Trophoblast cell (in vitro differentiated cells and primary cell): Measurements from ENCODE around the gene EPHA4. TPM values are rescaled to one million over a fixed set of nuclear protein-coding genes. Genes with fewer than 3 reads are reported as not detected.

ENCODE experiments used
- DNase-seq, 2 donors: peaks; one replicate each; pipeline ENCODE4 v3.0.0-alpha.2; 2016
- H2AFZ ChIP-seq: 2 replicates; pipeline ENCODE4 v1.6.1; 2013; ENCODE audit warnings: low read length, moderate library complexity, mild to moderate bottlenecking; ENCODE audit not compliant: insufficient read depth, poor library complexity
- H2AK5ac ChIP-seq: 2 replicates; pipeline ENCODE4 v1.6.1; 2013; ENCODE audit warnings: mild to moderate bottlenecking, low read length
- H2BK120ac ChIP-seq: 2 replicates; pipeline ENCODE4 v1.6.1; 2013; ENCODE audit warnings: low read length, mild to moderate bottlenecking, moderate library complexity; ENCODE audit not compliant: insufficient read depth, poor library complexity
- H2BK12ac ChIP-seq: 2 replicates; pipeline ENCODE4 v1.6.1; 2013; ENCODE audit warnings: mild to moderate bottlenecking, low read length, moderate library complexity
- H2BK5ac ChIP-seq: 2 replicates; pipeline ENCODE4 v1.6.1; 2013; ENCODE audit warnings: low read length, low read depth, moderate library complexity, mild to moderate bottlenecking; ENCODE audit not compliant: poor library complexity
- H3K14ac ChIP-seq: 2 replicates; pipeline ENCODE4 v1.6.1; 2013; ENCODE audit warnings: mild to moderate bottlenecking, low read length
- H3K18ac ChIP-seq: 2 replicates; pipeline ENCODE4 v1.6.1; 2013; ENCODE audit warnings: mild to moderate bottlenecking, low read length
- H3K23ac ChIP-seq: 2 replicates; pipeline ENCODE4 v1.6.1; 2013; ENCODE audit warnings: low read length
- H3K27ac ChIP-seq: 2 replicates; pipeline ENCODE4 v1.5.1; 2013; ENCODE audit warnings: low read depth, mild to moderate bottlenecking, inconsistent platforms, low read length, moderate library complexity
- H3K27me3 ChIP-seq: 2 replicates; pipeline ENCODE4 v1.6.1; 2013; ENCODE audit warnings: inconsistent platforms, mild to moderate bottlenecking, low read length, moderate library complexity; ENCODE audit not compliant: insufficient read depth
- H3K36me3 ChIP-seq, 2 experiments: 1 replicate in 1 of 2; 2 replicates in 1 of 2; pipeline ENCODE4 v1.6.1; 2013; ENCODE audit warnings: low read length in 2 of 2, mild to moderate bottlenecking in 2 of 2, moderate library complexity in 1 of 2; ENCODE audit not compliant: insufficient read depth in 2 of 2, control insufficient read depth in 1 of 2
- H3K4ac ChIP-seq: 2 replicates; pipeline ENCODE4 v1.6.1; 2013; ENCODE audit warnings: low read depth, mild to moderate bottlenecking, low read length, moderate library complexity
- H3K4me1 ChIP-seq, 2 experiments: 1 replicate in 1 of 2; 2 replicates in 1 of 2; pipeline ENCODE4 v1.6.1; 2013; ENCODE audit warnings: low read length in 2 of 2, mild to moderate bottlenecking in 2 of 2, moderate library complexity in 1 of 2; ENCODE audit not compliant: insufficient read depth in 2 of 2, control insufficient read depth in 1 of 2
- H3K4me2 ChIP-seq: 2 replicates; pipeline ENCODE4 v1.6.1; 2013; ENCODE audit warnings: inconsistent platforms, mild to moderate bottlenecking, low read length, moderate library complexity
- H3K4me3 ChIP-seq: 2 replicates; pipeline ENCODE4 v1.5.1; 2013; ENCODE audit warnings: mild to moderate bottlenecking, low read depth, low read length, inconsistent platforms
- H3K79me1 ChIP-seq: one replicate; pipeline ENCODE4 v1.6.1; 2013; ENCODE audit warnings: low read length
- H3K79me2 ChIP-seq: 2 replicates; pipeline ENCODE4 v1.6.1; 2013; ENCODE audit warnings: low read length, mild to moderate bottlenecking; ENCODE audit not compliant: control insufficient read depth, insufficient read depth, poor library complexity
- H3K9ac ChIP-seq: 2 replicates; pipeline ENCODE4 v1.6.1; 2013; ENCODE audit warnings: mild to moderate bottlenecking, low read length
- H3K9me3 ChIP-seq: 2 replicates; pipeline ENCODE4 v1.6.1; 2013; ENCODE audit warnings: low read depth, mild to moderate bottlenecking, control low read depth, inconsistent platforms, low read length; ENCODE audit not compliant: insufficient read depth
- H4K12ac ChIP-seq: 2 replicates; pipeline ENCODE4 v1.6.1; 2013; ENCODE audit warnings: low read depth, mild to moderate bottlenecking, low read length, moderate library complexity
- H4K8ac ChIP-seq: 2 replicates; pipeline ENCODE4 v1.6.1; 2013; ENCODE audit warnings: low read depth, mild to moderate bottlenecking, low read length, moderate library complexity
- H4K91ac ChIP-seq: one replicate; pipeline ENCODE4 v1.6.1; 2013; ENCODE audit warnings: low read depth, mild to moderate bottlenecking, low read length, moderate library complexity
- WGBS: extraction: QIAGEN DNeasy Blood & Tissue Kit; methylation state at CpG from one replicate; pipeline ENCODE4 v1.1.7; 2013; ENCODE audit warnings: missing lambda C conversion rate; ENCODE audit not compliant: insufficient read length, insufficient coverage; ENCODE audit errors: extremely low coverage; 5-methylcytosine and 5-hydroxymethylcytosine counted together
- polyA plus RNA-seq: library from polyadenylated mRNA; stranded (reverse); fragments of 200-250 nt; gene quantifications from 2 replicates; pipeline ENCODE4 v1.2.3, GENCODE V29; 2013

Gene EPHA4
- polyA plus RNA-seq, result 5.3 and 6.3 TPM in 2 replicates

- H4K91ac ChIP-seq, result peak within 1 kb of the TSS; percentile 68
- peak within 1 kb of the TSS; percentile 90 for H3K4me2 ChIP-seq
- H3K9me3 ChIP-seq, result peaks cover 5% of the 10 kb centered on the region
- peak within 1 kb of the TSS; percentile 87 for H3K18ac ChIP-seq
- peak within 1 kb of the TSS; percentile 57 for H3K27ac ChIP-seq
- H3K9ac ChIP-seq, result peak within 1 kb of the TSS; percentile 80
- H4K8ac ChIP-seq, result peak within 1 kb of the TSS; percentile 84
- H3K36me3 ChIP-seq, result no peaks in the 10 kb centered on the region
- H2AK5ac ChIP-seq, result no peak within 1 kb of the TSS
- H3K79me1 ChIP-seq, result peaks cover 14% of the 10 kb centered on the region
- peaks cover 4 to 11% of the 10 kb centered on the region in 2 experiments for H3K4me1 ChIP-seq
- no CpG with 5 or more reads among the region's 55 CpGs for WGBS
- H2BK120ac ChIP-seq, result peak within 1 kb of the TSS; percentile 39
- H4K12ac ChIP-seq, result peak within 1 kb of the TSS; percentile 38
- H3K4me3 ChIP-seq, result peak within 1 kb of the TSS; percentile 82
- H3K27me3 ChIP-seq, result peaks cover 17% of the 10 kb centered on the region
- peak within 1 kb of the TSS; percentile 40 for H3K4ac ChIP-seq
- peak; percentile 87 to 88 for DNase-seq
- H3K79me2 ChIP-seq, result peaks cover 1% of the 10 kb centered on the region
- peak within 1 kb of the TSS; percentile 21 for H3K14ac ChIP-seq
- H2BK5ac ChIP-seq, result peak within 1 kb of the TSS; percentile 53
- H2AFZ ChIP-seq, result peak within 1 kb of the TSS; percentile 12
- no peak within 1 kb of the TSS for H3K23ac ChIP-seq
- peak within 1 kb of the TSS; percentile 27 for H2BK12ac ChIP-seq
Measured at GRCh38 chr2:221572219-221572820, at the start of gene EPHA4. Gene EPHA4 (minus strand): TSS chr2:221572304. CDS start chr2:221572248, 56 bp downstream.

DNA sequence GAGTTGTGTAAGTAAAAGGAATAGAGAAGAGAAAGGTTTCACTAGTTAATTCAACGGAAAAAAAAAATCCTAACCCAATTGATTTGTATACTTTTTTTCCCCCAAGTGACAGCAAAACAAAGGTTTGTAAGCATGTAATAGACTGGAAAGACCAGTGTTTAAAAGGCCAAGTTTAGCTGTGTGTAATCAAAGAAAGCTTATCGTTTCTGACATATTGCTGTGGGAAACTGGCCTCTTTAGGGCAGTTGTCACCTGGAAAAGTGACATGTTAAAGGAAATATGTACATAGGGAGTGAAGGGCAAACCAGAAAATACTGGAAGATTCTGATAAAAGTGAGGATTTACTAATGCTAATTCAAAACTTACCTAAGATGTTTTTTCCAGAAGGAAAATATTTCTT, 45.9 kb upstream of the EPHA4 start:
- Histone ChIP-seq H3K14ac (no peak overlapping the region), H3K4me1 (no peaks in the 10 kb centered on the region)
- peak in 1 of 2 donors; percentile 39 for DNase-seq

GRCh38 chr2:221616561-221616960, 44.5 kb upstream of the EPHA4 start:
- H3K79me1 ChIP-seq, result no peaks in the 10 kb centered on the region
- H2BK5ac ChIP-seq, result no peak overlapping the region
- WGBS, result no CpG with 5 or more reads among the region's 13 CpGs
- no peaks in the 10 kb centered on the region for H3K36me3 ChIP-seq
- H3K23ac ChIP-seq, result no peak overlapping the region
- no peaks in the 10 kb centered on the region for H3K9me3 ChIP-seq
- H3K4me2 ChIP-seq, result no peak overlapping the region
- no peak overlapping the region for H3K4ac ChIP-seq
- no peaks in the 10 kb centered on the region for H3K4me1 ChIP-seq
- no peak overlapping the region for H3K4me3 ChIP-seq
- H3K27me3 ChIP-seq, result no peaks in the 10 kb centered on the region
- H2BK120ac ChIP-seq, result no peak overlapping the region
- no peak for DNase-seq
- no peak overlapping the region for H2AK5ac ChIP-seq
- H3K79me2 ChIP-seq, result no peaks in the 10 kb centered on the region
- no peak overlapping the region for H4K12ac ChIP-seq
- no peak overlapping the region for H2BK12ac ChIP-seq
- no peak overlapping the region for H2AFZ ChIP-seq
- H3K9ac ChIP-seq, result no peak overlapping the region
- H4K8ac ChIP-seq, result no peak overlapping the region
- no peak overlapping the region for H3K27ac ChIP-seq
- H4K91ac ChIP-seq, result no peak overlapping the region
- no peak overlapping the region for H3K14ac ChIP-seq
- H3K18ac ChIP-seq, result no peak overlapping the region

More for the DNA sequence above, 45.9 kb upstream of the EPHA4 start:
- Histone ChIP-seq H2AFZ (no peak overlapping the region), H3K36me3 (no peaks in the 10 kb centered on the region), H3K79me2 (no peaks in the 10 kb centered on the region), H3K18ac (no peak overlapping the region), H4K91ac (no peak overlapping the region), H3K4me2 (no peak overlapping the region), H2BK120ac (no peak overlapping the region), H3K23ac (no peak overlapping the region), H3K9ac (no peak overlapping the region), H3K79me1 (no peaks in the 10 kb centered on the region), H4K8ac (no peak overlapping the region), H3K4ac (no peak overlapping the region), H4K12ac (no peak overlapping the region), H2AK5ac (no peak overlapping the region), H2BK5ac (no peak overlapping the region), H3K27me3 (no peaks in the 10 kb centered on the region), H3K27ac (no peak overlapping the region), H3K9me3 (no peaks in the 10 kb centered on the region), H2BK12ac (no peak overlapping the region), H3K4me3 (no peak overlapping the region)
- WGBS, result no CpG with 5 or more reads among the region's 2 CpGs

- Histone ChIP-seq H3K14ac (no peak overlapping the region), H3K4me3 (no peak overlapping the region), H3K27me3 (no peaks in the 10 kb centered on the region), H3K23ac (no peak overlapping the region), H3K18ac (no peak overlapping the region), H2AFZ (no peak overlapping the region), H2BK5ac (no peak overlapping the region), H3K27ac (no peak overlapping the region), H2AK5ac (no peak overlapping the region), H4K91ac (no peak overlapping the region), H3K9ac (no peak overlapping the region), H4K12ac (no peak overlapping the region), H3K79me2 (no peaks in the 10 kb centered on the region), H3K4ac (no peak overlapping the region), H2BK120ac (no peak overlapping the region), H3K4me1 (no peaks in the 10 kb centered on the region), H2BK12ac (no peak overlapping the region), H3K36me3 (no peaks in the 10 kb centered on the region), H3K79me1 (no peaks in the 10 kb centered on the region), H4K8ac (no peak overlapping the region), H3K9me3 (no peaks in the 10 kb centered on the region), H3K4me2 (no peak overlapping the region)
- no peak for DNase-seq
- WGBS, result no CpG with 5 or more reads among the region's 6 CpGs
Measured at GRCh38 chr2:221614274-221614673, 42.2 kb upstream of the EPHA4 start.
